HL-60 (cell line): Measurements from ENCODE around the gene RBM33.

Experiments used
- DNase-seq, 2 experiments: peaks; one replicate each; pipeline ENCODE4 v3.0.0-alpha.2; 2010 to 2020; ENCODE audit warnings: low read depth in 1 of 2, low spot score in 1 of 2
- H3K27ac ChIP-seq: fragments of 250-450 bp; sonication (Bioruptor Pico); replicated peaks from 2 replicates; pipeline ENCODE4 v1.5.1; 2020; ENCODE audit warnings: mild to moderate bottlenecking, moderate library complexity
- H3K27me3 ChIP-seq: fragments of 250-450 bp; sonication (Bioruptor Pico); 2 replicates; pipeline ENCODE4 v1.5.1; 2021; ENCODE audit warnings: mild to moderate bottlenecking, moderate library complexity; ENCODE audit not compliant: insufficient read depth, poor library complexity, severe bottlenecking
- H3K4me3 ChIP-seq: replicated peaks from 2 replicates; pipeline ENCODE4 v1.5.1; 2011; ENCODE audit warnings: mild to moderate bottlenecking, control low read depth, low read length; ENCODE audit not compliant: insufficient read depth
- CTCF ChIP-seq: IDR thresholded peaks from one replicate; pipeline ENCODE4 v1.5.1; 2011; ENCODE audit warnings: low read length, control low read depth, inconsistent platforms; ENCODE audit not compliant: insufficient read depth
- GABPA ChIP-seq: IDR thresholded peaks from 2 replicates; pipeline ENCODE4 v1.6.1; 2012; ENCODE audit warnings: low read depth
- POLR2AphosphoS5 ChIP-seq: IDR thresholded peaks from 2 replicates; pipeline ENCODE4 v1.6.1; 2012; ENCODE audit warnings: low read depth
- REST ChIP-seq: IDR thresholded peaks from 2 replicates; pipeline ENCODE4 v1.6.1; 2012; ENCODE audit warnings: low read depth; ENCODE audit not compliant: insufficient replicate concordance
- SPI1 ChIP-seq: IDR thresholded peaks from 2 replicates; pipeline ENCODE4 v1.6.1; 2012; ENCODE audit warnings: low read depth, mild to moderate bottlenecking, borderline replicate concordance

RBM33 gene

GRCh38 chr7:155800741-155801267 lies 156.3 kb downstream of the RBM33 start:
- DNase-seq: no peak
- no peak overlapping the region for H3K27ac ChIP-seq
- TF ChIP-seq GABPA (no peak), REST (no peak), SPI1 (no peak)
- peaks cover 32% of the 10 kb centered on the region for H3K27me3 ChIP-seq
- no peak overlapping the region for H3K4me3 ChIP-seq

GRCh38 chr7:155802291-155802690 lies 157.8 kb downstream of the RBM33 start:
- no peak for DNase-seq
- H3K27me3 ChIP-seq: peaks cover 45% of the 10 kb centered on the region
- TF ChIP-seq POLR2AphosphoS5: no peak
- TF ChIP-seq GABPA: no peak
- TF ChIP-seq REST: no peak
- no peak for TF ChIP-seq CTCF
- TF ChIP-seq SPI1: no peak
- H3K4me3 ChIP-seq: no peak overlapping the region
- H3K27ac ChIP-seq: no peak overlapping the region

GRCh38 chr7:155802906-155803417 lies 158.5 kb downstream of the RBM33 start:
- Histone ChIP-seq H3K4me3 (no peak overlapping the region), H3K27ac (no peak overlapping the region), H3K27me3 (peaks cover 52% of the 10 kb centered on the region)
- TF ChIP-seq REST (no peak), SPI1 (no peak), GABPA (no peak), POLR2AphosphoS5 (no peak), CTCF (no peak)
- no peak for DNase-seq
